Suppressor macrophage treated with lipopolysaccharide for 1 hour (primary cell): ENCODE measurements around the gene VPS41.

ENCODE experiments used
- DNase-seq, 3 donors: peaks; one replicate each; pipeline ENCODE4 v3.0.0-alpha.2; 2020 to 2022

The VPS41 gene

DNA sequence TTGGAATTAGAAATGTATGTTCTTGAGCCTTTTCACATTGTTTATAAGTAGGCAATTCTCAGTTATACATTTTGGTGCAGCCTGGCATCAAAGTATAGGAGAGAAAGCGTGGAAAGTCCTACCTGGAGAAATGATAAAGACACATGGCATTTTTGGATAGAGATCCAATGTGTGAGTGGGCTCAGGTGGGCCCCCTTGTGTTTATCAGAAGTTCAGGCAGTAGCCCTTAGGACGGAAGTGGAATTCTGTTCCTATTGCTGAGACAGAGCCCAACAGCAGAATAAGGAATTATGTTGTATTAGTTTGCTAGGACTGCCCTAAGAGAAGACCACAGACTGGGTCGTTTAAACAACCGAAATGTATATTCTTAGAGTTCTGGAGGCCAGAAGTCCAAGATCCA lies 192.6 kb downstream of the VPS41 start:
- no peak for DNase-seq

DNA sequence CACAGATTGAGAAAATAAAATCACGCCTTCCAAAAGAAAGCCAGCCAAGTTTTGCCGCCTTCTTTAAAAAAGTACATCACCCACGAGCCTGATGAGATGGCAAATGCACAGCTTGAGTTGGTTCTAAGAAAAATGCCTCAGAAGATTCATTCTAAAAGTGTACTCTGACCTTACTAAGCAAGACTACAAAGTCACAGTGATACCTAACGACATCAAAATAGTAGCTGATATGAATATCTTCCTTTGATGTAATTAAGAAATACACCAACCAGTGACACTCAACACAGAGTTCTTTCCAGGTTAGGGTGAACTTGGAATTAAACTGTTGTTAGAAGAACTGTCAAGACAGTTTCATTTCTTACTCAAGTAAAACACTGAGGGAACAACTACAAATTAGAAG lies 199.9 kb downstream of the VPS41 start:
- no peak for DNase-seq

DNA sequence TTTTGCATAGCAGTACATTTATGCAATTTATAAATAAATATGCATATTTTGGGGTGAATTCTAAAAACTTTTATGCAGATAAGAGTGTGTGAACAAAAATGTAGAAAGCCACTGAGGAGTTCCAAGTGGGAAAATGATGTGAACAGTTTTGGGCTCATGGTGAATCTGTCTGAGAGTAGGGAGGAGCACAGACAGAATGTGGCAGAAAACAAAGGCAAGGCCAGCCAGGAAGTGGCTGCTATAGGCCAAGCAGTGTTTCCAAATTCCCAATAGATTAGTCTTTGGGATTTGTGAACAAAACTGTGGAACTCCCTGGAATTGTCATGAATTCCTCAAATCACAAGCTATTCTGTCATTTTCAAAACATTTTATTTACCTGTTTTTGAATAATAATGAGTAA lies 204.2 kb downstream of the VPS41 start:
- DNase-seq = no peak

DNA sequence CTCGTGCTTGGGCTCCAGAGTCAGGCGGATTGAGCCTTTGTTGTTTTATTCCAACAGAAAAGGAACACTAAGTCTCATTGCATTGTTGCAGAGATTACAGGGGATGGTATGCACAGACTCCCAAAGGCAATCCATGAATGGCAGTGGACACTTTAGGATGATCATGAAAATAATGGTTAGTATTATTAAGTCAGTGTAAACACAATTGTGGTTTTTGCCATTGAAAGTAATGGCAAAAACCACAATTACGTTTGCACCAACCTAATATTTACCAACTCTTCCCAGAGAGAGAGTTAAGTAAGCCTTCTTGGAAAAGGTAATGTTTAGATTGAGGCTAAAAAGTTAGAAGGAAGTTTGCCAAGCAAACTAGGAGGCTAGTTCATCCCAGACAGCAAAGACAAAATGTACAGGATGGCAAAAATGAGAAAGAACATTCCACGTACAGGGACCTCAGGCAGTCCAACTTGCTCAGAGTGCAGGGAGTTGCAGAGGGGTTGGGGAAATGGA lies 204.9 kb downstream of the VPS41 start:
- DNase-seq = no peak

GRCh38 chr7:38703093-38703492 lies 205.9 kb downstream of the VPS41 start:
- no peak for DNase-seq

- DNase-seq = no peak
Observed at GRCh38 chr7:38702002-38702535, 206.9 kb downstream of the VPS41 start.

- DNase-seq = no peak
Observed at GRCh38 chr7:38700116-38700515, 208.9 kb downstream of the VPS41 start.

- peak in 2 of 3 donors; percentile 24 to 27 for DNase-seq
Observed at GRCh38 chr7:38699471-38699870, 209.5 kb downstream of the VPS41 start.

- peak in 1 of 3 donors; percentile 14 for DNase-seq
Observed at GRCh38 chr7:38694326-38694725, 214.7 kb downstream of the VPS41 start.

DNA sequence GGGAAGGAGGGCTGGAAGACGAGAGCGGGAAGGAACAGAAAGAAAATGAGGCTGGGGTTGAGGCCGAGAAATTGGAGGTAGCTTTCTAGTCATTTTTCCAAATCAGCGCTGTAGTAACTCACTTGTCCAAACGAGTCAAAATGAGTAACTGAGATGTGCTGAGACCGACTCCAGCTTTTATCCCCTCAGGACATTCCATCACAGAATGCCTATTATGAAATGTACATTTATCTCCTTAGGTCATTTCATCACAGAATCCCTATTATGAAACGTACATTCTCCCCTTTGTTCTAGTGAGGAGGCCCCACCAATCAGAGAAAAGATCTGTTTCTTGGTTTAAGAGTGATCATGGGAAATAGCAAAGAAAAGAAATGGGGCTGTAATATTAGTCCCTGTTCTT lies 222.1 kb downstream of the VPS41 start:
- DNase-seq = no peak

- no peak for DNase-seq
Observed at GRCh38 chr7:38685851-38686250, 223.1 kb downstream of the VPS41 start.

GRCh38 chr7:38682606-38683005 lies 226.4 kb downstream of the VPS41 start:
- no peak for DNase-seq

- DNase-seq = no peak
Observed at GRCh38 chr7:38681882-38682281, 227.1 kb downstream of the VPS41 start.

DNA sequence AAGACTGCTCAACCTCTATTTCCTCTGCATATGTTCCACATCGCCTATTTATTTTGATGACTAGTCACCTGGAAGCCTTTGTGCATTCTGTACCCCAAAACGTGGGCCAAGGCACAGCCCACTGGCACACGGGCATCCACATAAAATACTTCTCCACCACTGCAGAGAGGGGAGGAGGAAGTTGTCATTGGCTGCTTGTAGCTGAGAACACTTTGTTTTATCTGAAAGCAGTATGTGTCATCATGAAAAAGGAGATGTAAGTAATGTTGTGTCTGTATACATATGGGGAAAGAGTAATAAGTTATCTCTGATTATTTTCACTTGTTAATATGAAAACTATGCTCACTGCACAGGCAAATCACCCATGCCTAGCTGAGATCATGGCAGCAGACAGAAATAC lies 229.6 kb downstream of the VPS41 start:
- peak; percentile 18 to 48 (median 35) for DNase-seq

DNA sequence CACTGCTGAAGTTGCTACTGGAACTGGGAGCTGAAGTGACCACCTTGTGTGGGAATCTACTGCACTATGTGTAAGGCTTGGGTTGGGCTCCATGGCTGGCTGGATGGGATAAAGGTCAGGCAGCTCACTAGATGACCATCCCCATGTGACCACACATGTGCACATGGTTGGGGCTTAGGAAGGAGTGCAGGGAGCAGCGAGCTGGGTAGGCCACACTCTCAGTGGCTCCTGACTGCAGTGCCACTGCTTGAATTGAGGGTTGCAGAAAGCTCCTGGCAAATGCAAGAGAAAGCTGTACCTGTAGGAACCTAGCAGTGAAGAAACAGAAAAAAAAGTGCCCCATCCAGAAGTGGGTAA lies 230.3 kb downstream of the VPS41 start:
- DNase-seq = no peak

GRCh38 chr7:38677981-38678697 lies 230.9 kb downstream of the VPS41 start:
- peak in 2 of 3 donors; percentile 34 to 51 for DNase-seq

DNA sequence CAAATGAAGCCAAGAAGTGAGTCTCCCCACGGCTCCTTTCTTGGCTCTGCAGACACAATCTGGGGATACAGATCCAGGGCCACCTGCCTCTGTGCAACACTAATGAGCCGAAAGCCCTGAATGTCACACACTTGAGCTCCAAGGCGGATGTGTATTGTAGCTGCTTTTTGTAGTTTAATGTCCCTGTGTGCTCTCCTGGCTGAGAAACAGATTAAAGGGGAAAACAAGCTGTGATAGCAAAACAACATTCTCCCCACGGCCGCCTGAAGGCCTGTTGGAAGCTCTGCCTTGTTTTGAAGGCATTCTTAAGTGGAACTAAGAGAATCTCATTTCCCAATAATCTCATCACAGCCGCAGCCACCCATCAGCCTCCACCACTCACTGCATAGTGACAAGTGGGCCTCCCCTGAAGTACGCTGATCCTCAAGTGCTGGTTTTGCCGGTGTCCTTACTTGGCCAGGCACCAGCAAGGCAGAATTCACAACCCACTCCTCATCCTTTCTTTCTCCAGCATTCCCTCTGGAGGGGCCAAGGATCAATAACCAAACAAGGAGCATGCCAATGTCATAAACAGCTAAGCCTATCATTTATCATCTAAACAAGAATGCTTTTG lies 233.4 kb downstream of the VPS41 start:
- DNase-seq = no peak

- DNase-seq = peak; percentile 22 to 47 (median 26)
Observed at GRCh38 chr7:38674513-38674912, 234.5 kb downstream of the VPS41 start.

GRCh38 chr7:38673795-38674194 lies 235.2 kb downstream of the VPS41 start:
- DNase-seq = peak; percentile 86 to 97 (median 97)
